SK-N-SH (cell line): ENCODE measurements around the gene MOB2.

Source experiments
- CTCF ChIP-seq: fragments of 200-600 bp; sonication (generic); IDR thresholded peaks from 2 replicates; pipeline ENCODE4 v1.6.1; 2017; ENCODE audit warnings: antibody characterized with exemption, mild to moderate bottlenecking, moderate library complexity
- TAF1 ChIP-seq: IDR thresholded peaks from 2 replicates; pipeline ENCODE4 v1.6.1; 2012; ENCODE audit warnings: low read depth, mild to moderate bottlenecking, low read length, moderate library complexity, borderline replicate concordance
- TCF12 ChIP-seq: IDR thresholded peaks from 2 replicates; pipeline ENCODE4 v1.4.0; 2012

DNA sequence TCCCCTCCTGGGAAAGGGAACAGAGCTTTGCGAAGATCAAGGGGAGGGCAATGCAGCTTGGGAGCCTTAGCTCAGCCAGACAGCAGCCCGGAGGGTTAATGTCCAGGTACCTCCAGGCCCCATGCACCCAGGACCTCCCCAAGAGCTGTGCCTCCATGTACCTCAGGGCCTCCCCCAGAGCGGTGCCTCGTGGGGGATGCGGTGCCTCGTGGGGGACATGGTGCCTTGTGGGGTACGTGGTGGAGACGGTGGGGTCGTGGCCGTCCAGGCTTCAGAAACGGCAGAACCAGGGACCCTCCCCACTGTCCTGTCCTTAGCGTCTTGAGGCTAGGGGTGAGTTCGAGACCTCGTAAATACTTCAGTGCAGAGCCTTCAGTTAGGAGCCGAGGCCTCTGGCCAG is 63.6 kb downstream of the MOB2 start:
- TF ChIP-seq TAF1: no peak
- no peak for TF ChIP-seq TCF12
- TF ChIP-seq CTCF: no peak
